Testis (tissue), 2 donors: ENCODE results near the gene NKX2-8.

ENCODE experiments used
- POLR2A ChIP-seq: fragments of 450-650 bp; IDR thresholded peaks from one replicate; pipeline ENCODE4 v1.6.1; 2017; ENCODE audit warnings: antibody characterized with exemption, mild to moderate bottlenecking, moderate library complexity
- TF ChIP-seq, protein P1 (sequence below), 3 experiments: fragments of 450-650 bp in 2 of 3; fragments of 200-600 bp in 1 of 3; sonication (generic) in 1 of 3; IDR thresholded peaks; one replicate each; pipeline ENCODE4 v1.5.1; 2016 to 2019; ENCODE audit warnings: antibody characterized with exemption in 3 of 3, mild to moderate bottlenecking in 2 of 3, moderate library complexity in 1 of 3

DNA sequence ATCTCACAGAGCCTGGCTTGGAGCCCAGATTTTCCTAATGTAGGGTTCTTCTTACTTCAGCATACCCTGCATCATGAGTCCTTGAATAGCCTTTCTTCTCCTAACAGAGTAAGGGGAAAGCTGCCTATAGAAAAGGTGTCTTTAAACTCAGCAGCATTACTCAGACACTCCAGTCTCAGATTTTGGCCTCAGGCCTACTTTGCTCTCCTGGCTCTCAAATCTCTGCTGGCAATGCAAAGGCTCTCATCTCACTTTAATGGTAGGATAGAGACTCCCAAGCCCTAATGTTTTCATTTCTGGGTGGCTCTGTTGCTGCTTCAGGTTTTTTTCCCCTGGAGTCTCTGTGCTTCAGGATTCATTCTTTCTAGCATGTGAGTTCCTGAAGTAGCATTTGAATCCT is 9.1 kb upstream of the NKX2-8 start:
- TF ChIP-seq, protein P1, sequence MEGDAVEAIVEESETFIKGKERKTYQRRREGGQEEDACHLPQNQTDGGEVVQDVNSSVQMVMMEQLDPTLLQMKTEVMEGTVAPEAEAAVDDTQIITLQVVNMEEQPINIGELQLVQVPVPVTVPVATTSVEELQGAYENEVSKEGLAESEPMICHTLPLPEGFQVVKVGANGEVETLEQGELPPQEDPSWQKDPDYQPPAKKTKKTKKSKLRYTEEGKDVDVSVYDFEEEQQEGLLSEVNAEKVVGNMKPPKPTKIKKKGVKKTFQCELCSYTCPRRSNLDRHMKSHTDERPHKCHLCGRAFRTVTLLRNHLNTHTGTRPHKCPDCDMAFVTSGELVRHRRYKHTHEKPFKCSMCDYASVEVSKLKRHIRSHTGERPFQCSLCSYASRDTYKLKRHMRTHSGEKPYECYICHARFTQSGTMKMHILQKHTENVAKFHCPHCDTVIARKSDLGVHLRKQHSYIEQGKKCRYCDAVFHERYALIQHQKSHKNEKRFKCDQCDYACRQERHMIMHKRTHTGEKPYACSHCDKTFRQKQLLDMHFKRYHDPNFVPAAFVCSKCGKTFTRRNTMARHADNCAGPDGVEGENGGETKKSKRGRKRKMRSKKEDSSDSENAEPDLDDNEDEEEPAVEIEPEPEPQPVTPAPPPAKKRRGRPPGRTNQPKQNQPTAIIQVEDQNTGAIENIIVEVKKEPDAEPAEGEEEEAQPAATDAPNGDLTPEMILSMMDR (IDR thresholded peaks at IDR 0.05) = no peak
- TF ChIP-seq POLR2A = no peak
